Fibroblast of lung (primary cell): ENCODE data around the gene MAPK1IP1L. TPM values are rescaled to one million over a fixed set of nuclear protein-coding genes. Genes with fewer than 3 reads are reported as not detected.

Experiments
- DNase-seq, 2 donors: peaks; one replicate each; pipeline versions ENCODE4 v3.0.0 to v3.0.0-alpha.2; 2010; ENCODE audit warnings: low read depth in 2 of 2
- H2AFZ ChIP-seq: 2 replicates; pipeline ENCODE4 v1.5.1; 2012; ENCODE audit warnings: low read length, control low read depth, inconsistent platforms
- H3K27ac ChIP-seq: 2 replicates; pipeline ENCODE4 v1.5.1; 2011; ENCODE audit warnings: low read length, control low read depth; ENCODE audit not compliant: insufficient read depth
- H3K27me3 ChIP-seq: 2 replicates; pipeline ENCODE4 v1.5.1; 2011; ENCODE audit warnings: mild to moderate bottlenecking, low read length; ENCODE audit not compliant: control insufficient read depth, insufficient read depth
- H3K36me3 ChIP-seq: 2 replicates; pipeline ENCODE4 v1.5.1; 2011; ENCODE audit warnings: low read length; ENCODE audit not compliant: control insufficient read depth, insufficient read depth
- H3K4me1 ChIP-seq: 2 replicates; pipeline ENCODE4 v1.5.1; 2011; ENCODE audit warnings: low read length; ENCODE audit not compliant: control insufficient read depth, insufficient read depth; ENCODE audit errors: extremely low read depth
- H3K4me2 ChIP-seq: 2 replicates; pipeline ENCODE4 v1.5.1; 2011; ENCODE audit warnings: low read length, control low read depth; ENCODE audit not compliant: insufficient read depth; ENCODE audit errors: extremely low read depth
- H3K4me3 ChIP-seq, 4 experiments: fragments of 200-600 bp in 1 of 4; sonication (generic) in 1 of 4; replicated peaks in 1 of 4; 2 replicates each; pipeline ENCODE4 v1.5.1; 2011 to 2016; ENCODE audit warnings: low read length in 4 of 4, low read depth in 3 of 4, mild to moderate bottlenecking in 3 of 4, control low read depth in 2 of 4, inconsistent platforms in 1 of 4, mixed read lengths in 1 of 4; ENCODE audit not compliant: insufficient read depth in 1 of 4; ENCODE audit errors: control extremely low read depth in 1 of 4
- H3K79me2 ChIP-seq: 2 replicates; pipeline ENCODE4 v1.5.1; 2012; ENCODE audit warnings: mild to moderate bottlenecking, low read length, inconsistent platforms; ENCODE audit not compliant: control insufficient read depth, insufficient read depth
- H3K9ac ChIP-seq: 2 replicates; pipeline ENCODE4 v1.5.1; 2011; ENCODE audit warnings: mild to moderate bottlenecking, low read length, control low read depth; ENCODE audit not compliant: insufficient read depth
- H3K9me3 ChIP-seq: 2 replicates; pipeline ENCODE4 v1.5.1; 2012; ENCODE audit warnings: low read depth, low read length; ENCODE audit not compliant: control insufficient read depth, insufficient read depth
- H4K20me1 ChIP-seq: 2 replicates; pipeline ENCODE4 v1.5.1; 2011; ENCODE audit warnings: low read length; ENCODE audit not compliant: control insufficient read depth, insufficient read depth; ENCODE audit errors: extremely low read depth
- EZH2 ChIP-seq: IDR thresholded peaks from 2 replicates; pipeline ENCODE4 v1.5.1; 2012; ENCODE audit warnings: low read length, control low read depth, mild to moderate bottlenecking; ENCODE audit errors: missing control alignments
- polyA plus RNA-seq, 2 donors: library from polyadenylated mRNA; depleted of rRNA in 1 of 2; stranded (reverse) in 1 of 2; unstranded in 1 of 2; fragments of >200 nt; gene quantifications; 2 replicates each; pipeline ENCODE4 v1.2.1, GENCODE V29; 2011 to 2012; ENCODE audit warnings: missing spikeins in 1 of 2
- total RNA-seq: library from RNA; depleted of rRNA; stranded (reverse); fragments of >200 nt; gene quantifications from 2 replicates; pipeline ENCODE4 v1.2.1, GENCODE V29; 2014
- TF ChIP-seq, protein P1 (sequence below), 2 donors: IDR thresholded peaks in 1 of 2; conservative IDR thresholded peaks in 1 of 2; 1 replicate in 1 of 2; 2 replicates in 1 of 2; pipeline ENCODE4 v1.5.1; 2011 to 2012; ENCODE audit warnings: low read length in 2 of 2, control low read depth in 1 of 2, inconsistent platforms in 1 of 2, low read depth in 1 of 2, mild to moderate bottlenecking in 1 of 2

MAPK1IP1L gene
- total and polyA plus RNA-seq, 2 donors (not counting 1 experiment from before 2014, with no cell fraction given): 16.5 to 82.3 TPM

DNA sequence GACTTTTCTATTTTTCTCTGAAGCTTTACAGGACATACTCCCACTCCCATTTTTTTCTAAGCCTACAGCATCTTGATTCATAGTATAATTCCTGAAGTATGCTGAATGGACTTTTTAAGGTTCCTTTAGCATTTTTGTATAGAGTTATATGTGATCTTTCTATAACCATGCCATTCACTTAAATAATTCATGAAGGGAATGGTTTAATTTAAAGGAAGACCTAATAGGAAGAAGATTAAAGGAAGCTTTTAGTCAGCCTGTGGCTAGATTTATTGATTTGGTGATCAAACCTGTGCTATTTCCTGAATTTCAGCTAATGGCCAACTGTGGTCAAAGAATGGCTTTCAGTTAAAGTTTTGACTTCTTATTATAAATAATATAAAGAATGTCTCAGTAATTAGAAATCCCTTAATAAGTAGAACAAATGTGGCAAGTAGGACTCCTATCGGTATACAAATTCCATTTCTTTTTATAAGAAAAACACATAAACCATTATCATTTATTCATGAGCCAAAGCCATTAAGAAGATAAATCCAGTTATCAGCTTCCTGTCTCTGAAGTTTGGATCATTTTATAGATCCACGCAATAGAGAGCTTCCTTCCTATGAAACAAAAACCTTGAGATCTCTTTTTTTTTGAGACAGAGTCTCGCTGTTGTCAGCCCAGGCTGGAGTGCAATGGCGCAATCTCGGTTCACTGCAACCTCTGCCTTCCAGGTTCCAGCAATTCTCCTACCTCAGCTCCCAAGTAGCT lies 4.0 kb upstream of the MAPK1IP1L start:
- peaks cover 5% of the 10 kb centered on the region for H3K36me3 ChIP-seq
- no peaks in the 10 kb centered on the region for H3K9me3 ChIP-seq
- no peak for TF ChIP-seq EZH2
- TF ChIP-seq, protein P1, sequence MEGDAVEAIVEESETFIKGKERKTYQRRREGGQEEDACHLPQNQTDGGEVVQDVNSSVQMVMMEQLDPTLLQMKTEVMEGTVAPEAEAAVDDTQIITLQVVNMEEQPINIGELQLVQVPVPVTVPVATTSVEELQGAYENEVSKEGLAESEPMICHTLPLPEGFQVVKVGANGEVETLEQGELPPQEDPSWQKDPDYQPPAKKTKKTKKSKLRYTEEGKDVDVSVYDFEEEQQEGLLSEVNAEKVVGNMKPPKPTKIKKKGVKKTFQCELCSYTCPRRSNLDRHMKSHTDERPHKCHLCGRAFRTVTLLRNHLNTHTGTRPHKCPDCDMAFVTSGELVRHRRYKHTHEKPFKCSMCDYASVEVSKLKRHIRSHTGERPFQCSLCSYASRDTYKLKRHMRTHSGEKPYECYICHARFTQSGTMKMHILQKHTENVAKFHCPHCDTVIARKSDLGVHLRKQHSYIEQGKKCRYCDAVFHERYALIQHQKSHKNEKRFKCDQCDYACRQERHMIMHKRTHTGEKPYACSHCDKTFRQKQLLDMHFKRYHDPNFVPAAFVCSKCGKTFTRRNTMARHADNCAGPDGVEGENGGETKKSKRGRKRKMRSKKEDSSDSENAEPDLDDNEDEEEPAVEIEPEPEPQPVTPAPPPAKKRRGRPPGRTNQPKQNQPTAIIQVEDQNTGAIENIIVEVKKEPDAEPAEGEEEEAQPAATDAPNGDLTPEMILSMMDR (conservative IDR thresholded peaks at IDR 0.05 in 1 of 2, IDR thresholded peaks at IDR 0.05 in 1 of 2; ENCODE audit: low read depth in 1 of 2, low read length in 2 of 2): no peak
- H3K9ac ChIP-seq: no peak overlapping the region
- H3K79me2 ChIP-seq: peaks cover 8% of the 10 kb centered on the region
- no peak overlapping the region for H2AFZ ChIP-seq
- no peaks in the 10 kb centered on the region for H3K27me3 ChIP-seq
- no peak for DNase-seq
- no peak overlapping the region for H3K4me3 ChIP-seq
- no peak overlapping the region for H3K4me2 ChIP-seq
- H4K20me1 ChIP-seq: no peaks in the 10 kb centered on the region
- no peak overlapping the region for H3K27ac ChIP-seq
- H3K4me1 ChIP-seq: peaks cover 4% of the 10 kb centered on the region

DNA sequence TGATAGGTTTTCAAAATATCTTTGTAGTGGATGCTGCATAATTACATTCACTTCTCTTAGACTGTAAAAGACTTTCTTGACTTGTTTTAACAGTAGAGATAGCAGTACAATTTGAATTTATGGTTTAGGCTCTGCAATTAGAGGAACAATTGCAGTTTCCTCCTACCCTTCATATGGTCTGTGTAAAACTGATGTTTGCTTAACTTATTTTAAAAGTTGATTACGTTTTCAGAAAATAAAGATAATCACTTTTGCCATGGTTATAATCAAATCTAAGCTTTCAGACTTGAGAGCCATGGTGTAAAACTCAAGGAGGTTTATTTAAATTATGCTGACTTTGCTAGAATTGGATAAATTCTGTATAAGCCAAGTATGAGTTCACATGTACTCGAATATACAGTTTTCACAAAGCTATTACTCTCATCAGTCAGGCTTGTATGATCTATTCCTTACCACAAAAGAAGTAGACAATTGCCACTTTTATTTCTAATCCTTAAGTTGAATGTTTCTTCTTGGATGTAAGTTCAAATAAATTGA lies 2.5 kb upstream of the MAPK1IP1L start:
- no peak for TF ChIP-seq EZH2
- TF ChIP-seq, protein P1 (conservative IDR thresholded peaks at IDR 0.05 in 1 of 2, IDR thresholded peaks at IDR 0.05 in 1 of 2; ENCODE audit: low read depth in 1 of 2, low read length in 2 of 2): no peak
- H3K4me1 ChIP-seq: peaks cover 4% of the 10 kb centered on the region
- H3K79me2 ChIP-seq: peaks cover 23% of the 10 kb centered on the region

DNA sequence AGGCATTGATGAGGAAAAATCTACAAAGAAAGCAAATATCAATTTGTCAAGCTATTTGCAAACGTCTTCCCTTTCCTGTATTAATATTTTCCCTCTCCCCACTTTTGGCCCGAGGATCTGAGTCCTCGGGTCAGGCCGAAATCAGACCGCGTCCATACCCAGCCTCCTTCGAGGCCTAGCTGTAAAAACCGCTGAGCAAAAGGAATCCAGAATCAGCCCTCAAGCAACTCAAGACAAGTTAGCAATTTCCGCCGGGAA lies 353 bp upstream of the MAPK1IP1L start:
- H3K4me3 ChIP-seq: peak overlapping the region; percentile 39 to 94 (median 58)

More for the DNA sequence above, 2.5 kb upstream of the MAPK1IP1L start:
- Histone ChIP-seq H4K20me1 (no peaks in the 10 kb centered on the region), H3K4me3 (no peak overlapping the region), H3K27ac (no peak overlapping the region), H3K9me3 (no peaks in the 10 kb centered on the region), H3K36me3 (no peaks in the 10 kb centered on the region), H3K4me2 (no peak overlapping the region), H3K9ac (no peak overlapping the region), H2AFZ (no peak overlapping the region), H3K27me3 (no peaks in the 10 kb centered on the region)
- DNase-seq: no peak

More for the DNA sequence above, 353 bp upstream of the MAPK1IP1L start:
- Histone ChIP-seq H3K36me3 (no peaks in the 10 kb centered on the region), H2AFZ (peak overlapping the region; percentile 54), H3K4me2 (peak overlapping the region; percentile 98), H3K4me1 (peaks cover 4% of the 10 kb centered on the region), H3K27ac (peak overlapping the region; percentile 100), H3K79me2 (peaks cover 44% of the 10 kb centered on the region), H3K27me3 (no peaks in the 10 kb centered on the region), H3K9me3 (no peaks in the 10 kb centered on the region), H4K20me1 (no peaks in the 10 kb centered on the region), H3K9ac (peak overlapping the region; percentile 100)
- TF ChIP-seq, protein P1 (conservative IDR thresholded peaks at IDR 0.05 in 1 of 2, IDR thresholded peaks at IDR 0.05 in 1 of 2; ENCODE audit: low read depth in 1 of 2, low read length in 2 of 2): no peak
- TF ChIP-seq EZH2: no peak
- DNase-seq: no peak
